Activated naive CD8-positive, alpha-beta T cell treated with anti-CD3 and anti-CD28 coated beads, Interleukin-2, amount 10 ng/mL, durations not matched to agents 7 days and 5 days (primary cell): ENCODE measurements around the gene ATP5MK. TPM values are rescaled to one million over a fixed set of nuclear protein-coding genes. Genes with fewer than 3 reads are reported as not detected.
"Not testable (repeated sequence)": the region's sequence is repeated elsewhere in the genome, so short reads cannot be mapped to it uniquely, and the experiment has no call there.

Source experiments
- ATAC-seq: fragments of 150-1000 bp; cut with Tn5 transposase; one replicate; pipeline ENCODE4 v1.10.0; 2021; ENCODE audit warnings: low read depth, moderate library complexity
- POLR2A ChIA-PET: fragments of 350-600 bp; sonication (Branson Sonifier 250); formaldehyde crosslinking; loops from one replicate; lab custom pipeline; 2021; ENCODE audit warnings: antibody characterized with exemption; lab: Charles Lee
- DNase-seq: peaks from one replicate; pipeline ENCODE4 v3.0.0; 2021
- H3K27ac Mint-ChIP-seq: one replicate; pipeline ENCODE4 v1.8.0; 2022; ENCODE audit warnings: mild to moderate bottlenecking, mixed read lengths
- H3K27me3 Mint-ChIP-seq: one replicate; pipeline ENCODE4 v1.8.0; 2022; ENCODE audit warnings: mild to moderate bottlenecking, moderate library complexity, mixed read lengths
- H3K36me3 Mint-ChIP-seq: one replicate; pipeline ENCODE4 v1.8.0; 2021; ENCODE audit warnings: mild to moderate bottlenecking, mixed read lengths
- H3K4me1 Mint-ChIP-seq: one replicate; pipeline ENCODE4 v1.8.0; 2021; ENCODE audit warnings: mixed read lengths
- H3K4me3 Mint-ChIP-seq: one replicate; pipeline ENCODE4 v1.8.0; 2022; ENCODE audit warnings: mild to moderate bottlenecking, moderate library complexity, mixed read lengths
- H3K9me3 Mint-ChIP-seq: one replicate; pipeline ENCODE4 v1.8.0; 2021; ENCODE audit warnings: mixed read lengths
- total RNA-seq, 2 experiments: library from RNA; stranded (reverse); gene quantifications; one replicate each; pipeline ENCODE4 v1.2.3, GENCODE V29; 2021

ATP5MK gene
- total RNA-seq, 2 experiments from 2014 or later, result 264 to 291 TPM

DNA sequence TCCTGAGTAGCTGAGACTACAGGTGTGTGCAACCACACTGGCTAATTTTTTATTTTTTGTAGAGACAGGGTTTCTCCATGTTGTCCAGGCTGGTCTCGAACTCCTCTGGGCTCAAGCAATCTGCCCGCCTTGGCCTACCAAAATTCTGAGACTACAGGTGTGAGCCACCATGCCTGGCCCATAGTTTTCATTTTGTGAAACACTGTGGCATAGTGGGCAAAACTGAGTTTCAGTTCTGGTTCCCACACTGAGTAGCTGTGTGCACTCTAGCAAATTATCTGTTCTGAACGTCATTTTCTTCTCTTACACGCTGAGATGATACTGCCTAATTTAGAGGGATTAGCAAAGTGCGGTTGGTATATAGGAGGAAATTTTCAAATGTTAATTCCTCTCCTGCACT is 13.5 kb downstream of the ATP5MK start:
- DNase-seq (no peak), ATAC-seq (no peak)
- no peaks in the 10 kb centered on the region for H3K9me3 Mint-ChIP-seq
- H3K4me3 Mint-ChIP-seq, result no peak overlapping the region
- peaks cover 30% of the 10 kb centered on the region for H3K36me3 Mint-ChIP-seq
- POLR2A ChIA-PET, result no interaction called here
- no peak overlapping the region for H3K27ac Mint-ChIP-seq
- no peaks in the 10 kb centered on the region for H3K4me1 Mint-ChIP-seq
- H3K27me3 Mint-ChIP-seq, result no peaks in the 10 kb centered on the region

DNA sequence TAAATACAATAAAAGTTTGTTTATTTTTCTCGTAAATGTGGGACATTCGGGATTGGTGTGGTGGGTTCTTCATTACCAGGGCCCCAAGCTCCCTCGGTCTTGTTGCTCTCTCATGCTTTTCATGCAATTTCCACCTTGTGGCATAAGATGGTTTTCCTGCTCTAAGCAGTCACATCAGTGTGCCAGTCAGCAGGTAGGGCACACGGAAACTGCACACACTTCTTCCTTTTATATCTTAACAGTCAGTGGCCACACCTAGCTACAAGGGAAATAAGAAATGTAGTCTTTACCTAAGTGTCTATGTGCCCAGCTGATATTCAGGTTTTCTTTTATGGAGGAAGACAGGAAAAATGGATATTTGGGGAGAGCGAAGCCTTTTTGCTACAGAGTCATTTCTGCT is 22.0 kb downstream of the ATP5MK start:
- peaks cover 23% of the 10 kb centered on the region for H3K36me3 Mint-ChIP-seq
- H3K4me3 Mint-ChIP-seq, result no peak overlapping the region
- POLR2A ChIA-PET, result interaction anchor here (0.6 kb wide), 1 partner anchor 347 kb away, joined by 3 read pairs; no protein-coding TSS in a partner anchor
- no peaks in the 10 kb centered on the region for H3K9me3 Mint-ChIP-seq
- DNase-seq (no peak), ATAC-seq (no peak)
- H3K4me1 Mint-ChIP-seq, result peaks cover 16% of the 10 kb centered on the region
- no peaks in the 10 kb centered on the region for H3K27me3 Mint-ChIP-seq
- no peak overlapping the region for H3K27ac Mint-ChIP-seq

DNA sequence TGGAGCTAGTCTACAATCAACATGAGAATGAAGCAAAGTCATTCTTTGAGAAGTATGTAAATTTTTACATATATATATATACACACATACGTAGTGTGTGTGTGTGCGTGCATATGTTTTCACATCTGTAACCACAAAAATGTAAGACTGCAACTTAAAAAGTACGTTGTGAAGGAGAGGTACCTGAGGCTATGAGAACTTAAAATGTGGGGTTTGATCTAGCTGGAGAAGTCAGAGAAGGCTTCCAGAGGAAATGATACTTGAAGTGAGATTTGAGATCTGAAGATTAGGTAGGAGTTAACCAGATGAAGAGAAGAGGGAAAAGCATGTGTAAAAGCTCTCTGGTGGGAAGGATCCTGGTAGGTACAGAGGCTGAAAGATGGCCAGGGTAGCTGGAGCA is 22.7 kb downstream of the ATP5MK start:
- Mint-ChIP-seq H3K4me1 (peaks cover 16% of the 10 kb centered on the region), H3K36me3 (peaks cover 23% of the 10 kb centered on the region), H3K9me3 (no peaks in the 10 kb centered on the region), H3K27me3 (no peaks in the 10 kb centered on the region), H3K4me3 (no peak overlapping the region), H3K27ac (peak overlapping the region; percentile 69)
- no peak for ATAC-seq
- POLR2A ChIA-PET, result interaction anchor here (0.6 kb wide), 1 partner anchor 346 kb away, joined by 3 read pairs; no protein-coding TSS in a partner anchor
- no peak for DNase-seq

DNA sequence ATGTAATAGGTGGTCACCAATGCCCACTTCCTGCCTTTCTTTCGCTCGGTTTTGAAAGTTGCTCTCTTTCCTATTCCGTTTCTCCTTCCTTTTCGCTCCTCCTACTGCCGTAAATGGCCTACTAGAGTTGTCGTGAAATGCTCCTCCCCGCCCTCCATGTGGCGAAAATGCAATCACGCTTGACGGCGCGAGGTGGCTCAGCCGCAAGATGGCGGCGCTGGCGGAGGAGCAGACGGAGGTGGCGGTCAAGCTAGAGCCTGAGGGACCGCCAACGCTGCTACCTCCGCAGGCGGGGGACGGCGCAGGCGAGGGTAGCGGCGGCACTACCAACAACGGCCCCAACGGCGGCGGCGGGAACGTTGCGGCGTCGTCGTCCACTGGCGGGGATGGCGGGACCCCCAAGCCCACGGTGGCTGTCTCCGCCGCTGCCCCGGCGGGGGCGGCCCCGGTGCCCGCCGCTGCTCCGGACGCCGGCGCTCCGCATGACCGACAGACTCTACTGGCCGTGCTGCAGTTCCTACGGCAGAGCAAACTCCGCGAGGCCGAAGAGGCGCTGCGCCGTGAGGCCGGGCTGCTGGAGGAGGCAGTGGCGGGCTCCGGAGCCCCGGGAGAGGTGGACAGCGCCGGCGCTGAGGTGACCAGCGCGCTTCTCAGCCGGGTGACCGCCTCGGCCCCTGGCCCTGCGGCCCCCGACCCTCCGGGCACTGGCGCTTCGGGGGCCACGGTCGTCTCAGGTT is 28.3 kb downstream of the ATP5MK start, which contains the start of gene TAF5:
Gene TAF5, plus strand, starts transcription at position 195 of the 737 bp plus-strand sequence. Its CDS starts 14 bp downstream, at position 209.
- H3K4me1 Mint-ChIP-seq, result peaks cover 16% of the 10 kb centered on the region
- no peaks in the 10 kb centered on the region for H3K27me3 Mint-ChIP-seq
- POLR2A ChIA-PET, result interaction anchor here (0.6 to 2.9 kb wide), 17 partner anchors 10 to 1312 kb away, joined by 3 to 42 read pairs (median 4); partner anchors contain the start of genes ATP5MK, CALHM2, NEURL1 and NT5C2
- peak; percentile 49 for ATAC-seq
- peak; percentile 87 for DNase-seq
- no peaks in the 10 kb centered on the region for H3K9me3 Mint-ChIP-seq
- peak within 1 kb of the TSS; percentile 96 for H3K27ac Mint-ChIP-seq
- H3K36me3 Mint-ChIP-seq, result peaks cover 3% of the 10 kb centered on the region
- peak within 1 kb of the TSS; percentile 94 for H3K4me3 Mint-ChIP-seq

DNA sequence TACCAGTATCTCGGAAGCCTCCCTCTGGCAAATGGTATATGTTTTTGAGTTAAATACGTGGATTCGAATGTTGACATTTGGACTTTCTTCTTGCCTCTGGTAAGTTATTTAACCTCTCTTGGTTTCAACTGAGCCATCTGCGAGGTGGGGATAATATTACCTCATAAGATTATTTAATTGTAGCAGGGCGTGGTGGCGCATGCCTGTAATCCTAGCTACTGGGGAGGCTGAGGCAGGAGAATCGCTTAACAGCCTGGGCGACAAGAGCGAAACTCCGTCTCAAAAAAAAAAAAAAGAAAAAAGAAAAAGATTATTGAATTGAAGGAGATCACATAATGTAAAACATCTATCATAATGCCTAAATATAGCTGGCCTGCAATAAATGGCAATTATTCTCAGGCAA is 28.9 kb downstream of the ATP5MK start:
- H3K4me1 Mint-ChIP-seq, result peaks cover 16% of the 10 kb centered on the region
- peaks cover 3% of the 10 kb centered on the region for H3K36me3 Mint-ChIP-seq
- no peak for ATAC-seq
- peak overlapping the region; percentile 94 for H3K4me3 Mint-ChIP-seq
- POLR2A ChIA-PET, result interaction anchor here (0.6 to 2.9 kb wide), 15 partner anchors 8 to 1311 kb away, joined by 3 to 42 read pairs (median 4); partner anchors contain the start of genes ATP5MK, CALHM2, CUEDC2 and PCGF6
- DNase-seq, result peak; percentile 31
- no peaks in the 10 kb centered on the region for H3K9me3 Mint-ChIP-seq
- peak overlapping the region; percentile 96 for H3K27ac Mint-ChIP-seq
- no peaks in the 10 kb centered on the region for H3K27me3 Mint-ChIP-seq

DNA sequence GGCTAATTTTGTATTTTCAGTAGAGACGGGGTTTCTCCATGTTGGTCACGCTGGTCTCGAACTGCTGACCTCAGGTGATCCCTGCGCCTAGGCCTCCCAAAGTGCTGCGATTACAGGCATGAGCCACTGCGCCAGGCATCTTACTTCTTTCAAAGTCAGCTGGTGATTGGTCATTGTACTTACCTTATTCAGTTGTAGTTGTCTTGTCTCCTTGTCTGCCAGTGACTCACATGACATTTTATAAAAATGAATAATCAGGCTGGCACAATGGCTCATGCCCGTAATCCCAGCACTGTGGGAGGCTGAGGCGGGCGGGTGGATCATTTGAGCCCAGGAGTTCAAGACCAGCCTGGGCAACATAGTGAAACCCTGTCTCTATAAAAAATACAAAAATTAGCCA is 35.5 kb downstream of the ATP5MK start:
- H3K36me3 Mint-ChIP-seq, H3K9me3 Mint-ChIP-seq, H3K4me3 Mint-ChIP-seq, H3K27ac Mint-ChIP-seq, DNase-seq, H3K4me1 Mint-ChIP-seq, H3K27me3 Mint-ChIP-seq, ATAC-seq, POLR2A ChIA-PET: not testable (repeated sequence)

DNA sequence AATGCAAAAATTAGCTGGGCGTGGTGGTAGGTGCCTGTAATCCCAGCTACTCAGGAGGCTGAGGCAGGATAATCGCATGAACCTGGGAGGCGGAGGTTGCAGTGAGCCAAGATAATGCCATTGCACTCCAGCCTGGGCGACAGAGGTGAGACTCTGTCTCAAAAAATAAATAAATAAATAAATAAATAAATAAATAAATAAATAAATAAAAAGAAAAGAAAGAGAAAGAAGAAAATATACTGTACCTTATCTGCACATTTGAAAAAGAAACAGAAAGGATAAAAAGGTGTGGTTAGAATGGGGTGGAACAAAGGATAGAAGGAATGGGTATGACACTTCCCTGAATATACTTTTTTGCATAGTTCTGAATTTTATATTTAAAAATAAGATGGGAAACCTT is 36.8 kb downstream of the ATP5MK start:
- DNase-seq, ATAC-seq, H3K9me3 Mint-ChIP-seq, H3K4me1 Mint-ChIP-seq, H3K27ac Mint-ChIP-seq, H3K27me3 Mint-ChIP-seq, H3K4me3 Mint-ChIP-seq, H3K36me3 Mint-ChIP-seq, POLR2A ChIA-PET: not testable (repeated sequence)

DNA sequence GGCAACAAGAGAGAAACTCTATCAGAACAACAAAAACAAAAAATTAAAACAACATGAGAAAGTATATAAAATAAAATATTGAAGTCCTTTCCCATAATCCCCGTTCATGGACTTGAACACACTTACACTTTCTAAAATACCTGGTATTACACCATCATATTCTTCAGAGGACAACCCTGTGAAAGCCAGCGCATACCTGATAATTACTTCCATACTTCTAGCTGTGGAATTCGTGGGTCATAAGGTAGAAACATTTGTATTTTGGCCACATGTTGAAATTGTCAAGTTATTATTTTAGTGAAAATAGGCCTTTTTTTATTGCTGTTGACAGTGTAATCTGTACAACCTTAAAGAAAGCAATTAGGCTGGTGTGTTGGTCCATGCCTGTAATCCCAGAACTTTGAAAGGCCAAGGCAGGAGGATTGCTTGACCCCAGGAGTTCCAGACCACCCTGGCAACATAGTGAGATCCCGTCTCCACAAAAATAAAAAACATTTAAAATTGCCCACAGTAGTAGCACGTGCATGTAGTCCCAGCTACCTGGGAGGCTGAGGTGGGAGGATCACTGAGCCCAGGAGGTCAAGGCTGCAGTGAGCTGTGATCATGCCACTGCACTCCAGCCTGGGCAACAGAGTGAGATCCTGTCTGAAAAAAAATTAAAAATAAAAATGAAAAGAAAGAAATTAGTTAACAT is 40.2 kb downstream of the ATP5MK start:
- H3K4me3 Mint-ChIP-seq, result no peak overlapping the region
- DNase-seq (no peak), ATAC-seq (no peak)
- H3K27me3 Mint-ChIP-seq, result peaks cover 2% of the 10 kb centered on the region
- no peaks in the 10 kb centered on the region for H3K9me3 Mint-ChIP-seq
- POLR2A ChIA-PET, result interaction anchor here (1.7 kb wide), 1 partner anchor 12 kb away, joined by 9 read pairs; the partner anchor contains the start of gene TAF5
- no peaks in the 10 kb centered on the region for H3K4me1 Mint-ChIP-seq
- no peak overlapping the region for H3K27ac Mint-ChIP-seq
- H3K36me3 Mint-ChIP-seq, result no peaks in the 10 kb centered on the region

DNA sequence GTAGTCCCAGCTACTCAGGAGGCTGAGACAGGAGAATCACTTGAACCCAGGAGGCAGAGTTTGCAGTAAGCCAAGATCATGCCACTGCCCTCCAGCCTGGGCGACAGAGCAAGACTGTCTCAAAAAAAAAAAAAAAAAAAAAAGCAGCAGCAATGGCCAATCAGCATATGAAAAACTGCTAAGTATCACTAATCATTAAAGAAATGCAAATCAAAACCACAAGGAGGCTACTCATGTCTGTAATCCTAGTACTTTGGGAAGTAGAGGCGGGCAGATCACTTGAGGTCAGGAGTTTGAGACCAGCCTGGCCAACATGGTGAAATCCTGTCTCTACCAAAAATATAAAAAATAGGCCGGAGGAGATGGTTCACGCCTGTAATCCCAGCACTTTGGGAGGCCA is 41.7 kb downstream of the ATP5MK start:
- H3K27ac Mint-ChIP-seq, H3K27me3 Mint-ChIP-seq, H3K36me3 Mint-ChIP-seq, ATAC-seq, H3K9me3 Mint-ChIP-seq, H3K4me3 Mint-ChIP-seq, DNase-seq, H3K4me1 Mint-ChIP-seq: not testable (repeated sequence)
- POLR2A ChIA-PET, result interaction anchor here (7.4 kb wide), 1 partner anchor 13 kb away, joined by 42 read pairs; the partner anchor contains the start of gene TAF5

DNA sequence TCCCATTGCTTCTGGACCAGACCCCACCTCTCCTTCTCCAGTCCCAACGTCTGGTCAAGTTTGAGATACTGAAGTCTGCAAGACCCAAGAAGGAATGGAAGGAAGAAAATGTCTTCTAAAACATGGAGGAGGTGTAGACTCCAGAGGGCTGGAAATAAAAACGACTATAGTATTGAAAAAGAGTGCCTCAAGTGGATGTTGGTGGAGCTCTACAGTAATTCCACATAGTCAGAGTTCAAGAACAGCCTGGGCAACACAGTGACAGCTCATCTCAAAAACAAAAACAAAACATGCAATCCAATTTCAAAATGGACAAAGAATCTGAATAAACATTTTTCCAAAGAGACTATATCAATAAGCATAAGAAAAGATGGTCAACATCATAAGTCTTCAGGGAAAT is 43.0 kb downstream of the ATP5MK start:
- Mint-ChIP-seq H3K4me3 (no peak overlapping the region), H3K36me3 (peaks cover 4% of the 10 kb centered on the region), H3K27ac (no peak overlapping the region), H3K27me3 (peaks cover 2% of the 10 kb centered on the region), H3K9me3 (no peaks in the 10 kb centered on the region), H3K4me1 (peaks cover 3% of the 10 kb centered on the region)
- POLR2A ChIA-PET, result interaction anchor here (0.5 to 7.4 kb wide), 4 partner anchors 10 to 161 kb away, joined by 3 to 42 read pairs (median 6); partner anchors contain the start of gene TAF5
- ATAC-seq (no peak), DNase-seq (no peak)

DNA sequence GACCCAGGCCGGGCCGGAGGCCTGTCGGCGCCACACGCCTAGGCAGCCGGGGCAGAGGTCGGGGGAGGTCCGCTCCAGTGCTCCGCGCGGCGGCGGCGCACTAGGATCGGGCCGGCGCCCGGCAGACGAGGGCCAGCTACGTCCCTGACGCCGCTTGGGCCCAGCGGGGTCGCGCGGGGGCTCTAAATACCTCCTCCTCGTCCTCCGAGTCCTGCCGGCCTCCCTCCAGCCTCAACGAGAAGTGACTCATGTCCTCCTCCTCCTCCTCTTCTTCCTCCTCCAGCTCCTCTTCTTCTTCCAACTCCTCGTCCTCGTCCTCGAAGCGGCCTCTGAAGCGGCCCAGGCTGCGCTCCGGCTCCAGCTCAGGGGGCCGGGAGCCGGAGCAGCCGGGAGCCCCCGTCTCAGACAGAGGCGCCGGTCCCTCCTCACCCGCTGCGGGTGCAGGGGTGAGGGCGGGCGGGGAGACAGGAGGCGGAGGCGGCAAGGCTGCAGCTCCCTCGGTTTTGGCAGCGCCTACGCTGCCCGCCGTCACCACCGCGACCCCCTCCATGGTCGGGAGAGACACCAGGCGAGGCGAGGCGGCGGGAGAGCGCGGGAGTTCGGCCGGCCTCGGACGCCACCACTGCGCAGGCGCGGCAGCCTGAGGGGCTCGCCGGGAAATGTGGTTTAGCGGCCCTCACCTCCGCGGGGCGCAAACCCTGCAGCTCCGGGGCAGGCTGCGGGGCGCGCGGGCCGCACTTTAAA is 45.6 kb downstream of the ATP5MK start, which contains the start of gene PCGF6:
Gene PCGF6, minus strand, starts transcription at position 624 of the 744 bp plus-strand sequence. Its CDS starts 74 bp downstream, at position 550.
- Mint-ChIP-seq H3K4me1 (peaks cover 3% of the 10 kb centered on the region), H3K36me3 (peaks cover 10% of the 10 kb centered on the region), H3K27ac (peak within 1 kb of the TSS; percentile 93), H3K27me3 (no peaks in the 10 kb centered on the region), H3K9me3 (no peaks in the 10 kb centered on the region), H3K4me3 (peak within 1 kb of the TSS; percentile 97)
- DNase-seq (peak; percentile 87), ATAC-seq (peak; percentile 83)
- POLR2A ChIA-PET, result interaction anchor here (0.8 to 7.4 kb wide), 3 partner anchors 14 to 260 kb away, joined by 3 to 42 read pairs (median 5); partner anchors contain the start of gene TAF5

DNA sequence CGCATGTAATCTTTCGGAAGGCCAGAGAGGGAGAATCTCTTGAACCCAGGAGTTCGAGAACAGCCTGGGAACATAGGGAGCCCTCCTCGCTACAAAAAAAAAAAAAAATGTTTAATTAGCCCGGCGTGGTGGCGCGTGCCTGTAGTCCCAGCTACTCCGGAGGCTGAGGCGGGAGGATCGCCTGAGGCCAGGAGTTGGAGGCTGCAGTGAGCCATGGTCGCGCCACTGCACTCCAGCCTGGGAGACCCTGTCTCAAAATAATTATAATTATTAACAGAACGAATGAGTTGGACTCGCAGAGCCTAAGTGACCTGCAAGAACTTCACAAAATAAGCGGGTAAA is 46.1 kb downstream of the ATP5MK start:
- H3K4me3 Mint-ChIP-seq, result peak overlapping the region; percentile 97
- H3K36me3 Mint-ChIP-seq, result peaks cover 10% of the 10 kb centered on the region
- no peaks in the 10 kb centered on the region for H3K27me3 Mint-ChIP-seq
- no peak for ATAC-seq
- peaks cover 3% of the 10 kb centered on the region for H3K4me1 Mint-ChIP-seq
- no peak for DNase-seq
- peak overlapping the region; percentile 64 for H3K27ac Mint-ChIP-seq
- no peaks in the 10 kb centered on the region for H3K9me3 Mint-ChIP-seq
- POLR2A ChIA-PET, result interaction anchor here (0.7 to 7.4 kb wide), 4 partner anchors 13 to 310 kb away, joined by 3 to 42 read pairs (median 4); partner anchors contain the start of gene TAF5
